Vagina (tissue), 2 donors: ENCODE measurements around the gene GRSF1.

Experiments
- CTCF ChIP-seq, 3 experiments: fragments of 450-650 bp in 2 of 3; fragments of 200-600 bp in 1 of 3; sonication (generic) in 1 of 3; IDR thresholded peaks; one replicate each; pipeline ENCODE4 v1.5.1; 2017 to 2019; ENCODE audit warnings: antibody characterized with exemption in 3 of 3, mild to moderate bottlenecking in 2 of 3, moderate library complexity in 2 of 3
- POLR2A ChIP-seq, 2 donors: fragments of 450-650 bp; IDR thresholded peaks; one replicate each; pipeline ENCODE4 v1.6.1; 2017; ENCODE audit warnings: antibody characterized with exemption in 2 of 2, mild to moderate bottlenecking in 2 of 2, moderate library complexity in 2 of 2
- POLR2AphosphoS5 ChIP-seq, 2 donors: sonication (generic); formaldehyde crosslinking; IDR thresholded peaks; one replicate each; pipeline ENCODE4 v1.9.0; 2017; ENCODE audit warnings: antibody characterized with exemption in 2 of 2, mild to moderate bottlenecking in 2 of 2, low read depth in 1 of 2; ENCODE audit not compliant: insufficient read depth in 1 of 2

DNA sequence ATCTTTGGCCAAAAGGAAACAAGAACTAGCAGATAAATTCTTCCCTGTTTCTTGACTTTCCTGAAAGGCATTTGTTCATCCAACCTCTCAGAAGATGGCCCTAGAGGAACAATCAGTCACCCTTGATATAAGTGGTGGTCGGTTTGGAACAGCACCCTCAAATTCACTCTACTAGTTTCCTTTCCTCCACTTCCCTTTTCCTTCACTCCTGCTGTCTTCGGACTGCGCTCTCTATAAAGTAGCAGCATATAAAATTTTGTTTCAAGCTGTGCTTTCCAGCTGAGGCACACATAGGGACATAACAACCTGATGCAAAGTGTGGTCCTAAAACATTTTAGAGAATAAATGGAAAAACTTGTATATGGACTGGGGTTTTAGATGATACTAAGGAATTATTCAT, 33.5 kb upstream of the GRSF1 start:
- TF ChIP-seq POLR2AphosphoS5 (IDR thresholded peaks at IDR 0.05; ENCODE audit: insufficient read depth in 1 of 2, low read depth in 1 of 2): no peak
- no peak for TF ChIP-seq CTCF (IDR thresholded peaks at IDR 0.05)
- TF ChIP-seq POLR2A (IDR thresholded peaks at IDR 0.05): no peak
